HG03060 (cell line): ENCODE measurements around the gene SGSH.
"Not testable (repeated sequence)": the region's sequence is repeated elsewhere in the genome, so short reads cannot be mapped to it uniquely, and the experiment has no call there.

Experiments used
- ATAC-seq: cut with Tn5 transposase; IDR thresholded peaks from one replicate; pipeline ENCODE4 v1.9.1; 2021; ENCODE audit warnings: low read depth, moderate number of reproducible peaks; ENCODE audit not compliant: unreplicated experiment

Gene SGSH

GRCh38 chr17:80213643-80213975 lies 6.5 kb downstream of the SGSH start:
- no peak for ATAC-seq

- ATAC-seq: no peak
Measured at GRCh38 chr17:80212962-80213642, 7.0 kb downstream of the SGSH start.

GRCh38 chr17:80212511-80212910 lies 7.6 kb downstream of the SGSH start:
- no peak for ATAC-seq

GRCh38 chr17:80212109-80212508 lies 8.0 kb downstream of the SGSH start:
- no peak for ATAC-seq

GRCh38 chr17:80210348-80211108 lies 9.6 kb downstream of the SGSH start:
- no peak for ATAC-seq

GRCh38 chr17:80209765-80210164 lies 10.4 kb downstream of the SGSH start:
- no peak for ATAC-seq

- ATAC-seq: no peak
Measured at GRCh38 chr17:80208050-80208449, 12.1 kb downstream of the SGSH start.

GRCh38 chr17:80205811-80206210 lies 14.3 kb downstream of the SGSH start:
- no peak for ATAC-seq

GRCh38 chr17:80204626-80205468 lies 15.3 kb downstream of the SGSH start:
- no peak for ATAC-seq

GRCh38 chr17:80203471-80203963 lies 16.6 kb downstream of the SGSH start:
- no peak for ATAC-seq

- ATAC-seq: no peak
Measured at GRCh38 chr17:80202197-80202596, 17.9 kb downstream of the SGSH start.

GRCh38 chr17:80201446-80201845 lies 18.7 kb downstream of the SGSH start:
- ATAC-seq: no peak

GRCh38 chr17:80199295-80199694 lies 20.8 kb downstream of the SGSH start:
- ATAC-seq: not testable (repeated sequence)

GRCh38 chr17:80198144-80198661 lies 21.9 kb downstream of the SGSH start:
- no peak for ATAC-seq

- no peak for ATAC-seq
Measured at GRCh38 chr17:80196652-80197051, 23.5 kb downstream of the SGSH start.

- ATAC-seq: no peak
Measured at GRCh38 chr17:80195671-80196529, 24.2 kb downstream of the SGSH start.

GRCh38 chr17:80195141-80195540 lies 25.0 kb downstream of the SGSH start:
- ATAC-seq: no peak

GRCh38 chr17:80191865-80192661 lies 28.1 kb downstream of the SGSH start:
- ATAC-seq: no peak

- ATAC-seq: no peak
Measured at GRCh38 chr17:80191192-80191591, 28.9 kb downstream of the SGSH start.
